GM23338 (cell line): ENCODE measurements around the gene LARGE1. TPM values are rescaled to one million over a fixed set of nuclear protein-coding genes. Genes with fewer than 3 reads are reported as not detected.

Source experiments
- ATAC-seq: fragments of 200-7000 bp; cut with Tn5 transposase; 3 replicates; pipeline ENCODE4 v1.9.1; 2020
- DNase-seq: peaks from one replicate; pipeline ENCODE4 v3.0.0-alpha.2; 2015; ENCODE audit warnings: low spot score
- H2AFZ ChIP-seq: fragments of 200-600 bp; sonication (generic); 2 replicates; pipeline ENCODE4 v1.8.0; 2016; ENCODE audit warnings: antibody characterized with exemption, mild to moderate bottlenecking, moderate library complexity
- H3F3A ChIP-seq: fragments of 200-600 bp; sonication (generic); replicated peaks from 2 replicates; pipeline ENCODE4 v1.8.0; 2017; ENCODE audit warnings: antibody characterized with exemption, mixed run types, low read depth
- H3K27ac ChIP-seq: fragments of 200-600 bp; sonication (generic); 2 replicates; pipeline ENCODE4 v1.6.1; 2016; ENCODE audit warnings: low read depth
- H3K27me3 ChIP-seq: fragments of 200-600 bp; sonication (generic); 2 replicates; pipeline ENCODE4 v1.8.0; 2016; ENCODE audit warnings: mild to moderate bottlenecking, mixed run types, moderate library complexity; ENCODE audit not compliant: insufficient read depth
- H3K36me3 ChIP-seq: fragments of 200-600 bp; sonication (generic); 2 replicates; pipeline ENCODE4 v1.8.0; 2016; ENCODE audit warnings: mild to moderate bottlenecking; ENCODE audit not compliant: insufficient read depth
- H3K4me1 ChIP-seq: fragments of 200-600 bp; sonication (generic); 2 replicates; pipeline ENCODE4 v1.8.0; 2016; ENCODE audit warnings: mild to moderate bottlenecking, moderate library complexity; ENCODE audit not compliant: insufficient read depth
- H3K4me2 ChIP-seq: fragments of 200-600 bp; sonication (generic); 2 replicates; pipeline ENCODE4 v1.7.1; 2017; ENCODE audit warnings: mixed run types
- H3K4me3 ChIP-seq: fragments of 200-600 bp; sonication (generic); 2 replicates; pipeline ENCODE4 v1.6.1; 2016; ENCODE audit warnings: mixed run types
- H3K79me2 ChIP-seq: fragments of 200-600 bp; sonication (generic); replicated peaks from 2 replicates; pipeline ENCODE4 v1.8.0; 2017; ENCODE audit warnings: mild to moderate bottlenecking; ENCODE audit not compliant: insufficient read depth
- H3K9me2 ChIP-seq: fragments of 200-600 bp; sonication (generic); 2 replicates; pipeline ENCODE4 v1.8.0; 2017; ENCODE audit not compliant: insufficient read depth
- H4K20me1 ChIP-seq: fragments of 200-600 bp; sonication (generic); replicated peaks from 2 replicates; pipeline ENCODE4 v1.8.0; 2017; ENCODE audit warnings: mild to moderate bottlenecking; ENCODE audit not compliant: insufficient read depth
- H3K27ac Mint-ChIP-seq: 2 replicates; pipeline ENCODE4 v1.8.0; 2020; ENCODE audit warnings: inconsistent platforms, mild to moderate bottlenecking, moderate library complexity, mixed read lengths
- H3K27me3 Mint-ChIP-seq: 3 replicates; pipeline ENCODE4 v1.8.0; 2022; ENCODE audit warnings: low read depth, mild to moderate bottlenecking, moderate library complexity, mixed read lengths, inconsistent platforms; ENCODE audit not compliant: insufficient read depth, poor library complexity
- H3K36me3 Mint-ChIP-seq: 3 replicates; pipeline ENCODE4 v1.8.0; 2021; ENCODE audit warnings: low read depth, mild to moderate bottlenecking, inconsistent platforms, moderate library complexity, mixed read lengths
- H3K4me1 Mint-ChIP-seq: 3 replicates; pipeline ENCODE4 v1.8.0; 2020; ENCODE audit warnings: mild to moderate bottlenecking, inconsistent platforms, mixed read lengths
- H3K4me3 Mint-ChIP-seq: 3 replicates; pipeline ENCODE4 v1.8.0; 2021; ENCODE audit warnings: moderate library complexity, mild to moderate bottlenecking, inconsistent platforms, mixed read lengths
- H3K9me3 Mint-ChIP-seq: 3 replicates; pipeline ENCODE4 v1.8.0; 2020; ENCODE audit warnings: moderate library complexity, mild to moderate bottlenecking, inconsistent platforms, mixed read lengths
- EZH2 ChIP-seq: fragments of 200-600 bp; sonication (generic); IDR thresholded peaks from one replicate; pipeline ENCODE4 v1.8.0; 2017; ENCODE audit warnings: antibody characterized with exemption, mild to moderate bottlenecking, low read depth; ENCODE audit not compliant: unreplicated experiment
- REST ChIP-seq: IDR thresholded peaks from one replicate; pipeline ENCODE4 v1.6.1; 2018; ENCODE audit warnings: antibody characterized with exemption; ENCODE audit not compliant: unreplicated experiment
- STAT1 ChIP-seq: IDR thresholded peaks from one replicate; pipeline ENCODE4 v1.6.1; 2016; ENCODE audit warnings: antibody characterized with exemption; ENCODE audit not compliant: unreplicated experiment
- ZNF114 ChIP-seq: fragments of 250-450 bp; sonication (Bioruptor Pico); IDR thresholded peaks from 2 replicates; pipeline ENCODE4 v1.5.0; 2020; ENCODE audit warnings: mild to moderate bottlenecking, moderate library complexity
- ZNF331 ChIP-seq: fragments of 250-450 bp; sonication (Bioruptor Pico); IDR thresholded peaks from 2 replicates; pipeline ENCODE4 v1.5.0; 2020; ENCODE audit warnings: low read depth, mild to moderate bottlenecking, moderate library complexity
- polyA plus RNA-seq: library from polyadenylated mRNA; unstranded; fragments of >200 nt; fragmentation: Nextera tagmentation; extraction: Ambion mirVana; gene quantifications from 2 replicates; pipeline ENCODE4 v1.2.1, GENCODE V29; 2016
- total RNA-seq: library from RNA; depleted of rRNA; stranded (reverse); fragments of >200 nt; shearing (Covaris generic); gene quantifications from 2 replicates; pipeline ENCODE4 v1.2.3, GENCODE V29; 2014
- TF ChIP-seq, protein P1 (sequence below): IDR thresholded peaks from 2 replicates; pipeline ENCODE4 v1.6.1; 2016; ENCODE audit warnings: antibody characterized with exemption

Gene LARGE1
- total and polyA plus RNA-seq, 2 experiments from 2014 or later: 12.8 to 75.6 TPM

- peaks cover 20% of the 10 kb centered on the region for H3K36me3 Mint-ChIP-seq
- no peak for TF ChIP-seq REST
- TF ChIP-seq, protein P1, sequence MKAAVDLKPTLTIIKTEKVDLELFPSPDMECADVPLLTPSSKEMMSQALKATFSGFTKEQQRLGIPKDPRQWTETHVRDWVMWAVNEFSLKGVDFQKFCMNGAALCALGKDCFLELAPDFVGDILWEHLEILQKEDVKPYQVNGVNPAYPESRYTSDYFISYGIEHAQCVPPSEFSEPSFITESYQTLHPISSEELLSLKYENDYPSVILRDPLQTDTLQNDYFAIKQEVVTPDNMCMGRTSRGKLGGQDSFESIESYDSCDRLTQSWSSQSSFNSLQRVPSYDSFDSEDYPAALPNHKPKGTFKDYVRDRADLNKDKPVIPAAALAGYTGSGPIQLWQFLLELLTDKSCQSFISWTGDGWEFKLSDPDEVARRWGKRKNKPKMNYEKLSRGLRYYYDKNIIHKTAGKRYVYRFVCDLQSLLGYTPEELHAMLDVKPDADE: no peak
- TF ChIP-seq STAT1: no peak
- no peak for TF ChIP-seq EZH2
- ATAC-seq: no peak
- Histone ChIP-seq H3K9me2 (no peaks in the 10 kb centered on the region), H3F3A (no peaks in the 10 kb centered on the region), H3K4me3 (no peak overlapping the region), H3K79me2 (no peaks in the 10 kb centered on the region), H2AFZ (no peak overlapping the region), H3K4me1 (0 out of 2 replicates have a peak, but pooled peaks cover 3% of the 10 kb centered on the region), H3K27me3 (no peaks in the 10 kb centered on the region), H3K27ac (no peak overlapping the region), H3K4me2 (no peak overlapping the region), H3K36me3 (0 out of 2 replicates have a peak, but pooled peaks cover 3% of the 10 kb centered on the region), H4K20me1 (0 out of 2 replicates have a peak, but pooled peaks cover 4% of the 10 kb centered on the region)
- no peak overlapping the region for H3K27ac Mint-ChIP-seq
- DNase-seq: no peak
- H3K9me3 Mint-ChIP-seq: no peaks in the 10 kb centered on the region
- peaks cover 8% of the 10 kb centered on the region for H3K4me1 Mint-ChIP-seq
- no peak overlapping the region for H3K4me3 Mint-ChIP-seq
- H3K27me3 Mint-ChIP-seq: no peaks in the 10 kb centered on the region
Observed at GRCh38 chr22:33429281-33429680, 491.0 kb downstream of the LARGE1 start.

- Mint-ChIP-seq H3K27ac (no peak overlapping the region; the same call in 1 of the 2 replicates), H3K27me3 (no peaks in the 10 kb centered on the region)
- H3K79me2 ChIP-seq: no peaks in the 10 kb centered on the region
- no peak for TF ChIP-seq REST
- TF ChIP-seq ZNF114 (CRISPR knock-in tag): no peak
- no peak for TF ChIP-seq ZNF331 (CRISPR knock-in tag)
- no peak for TF ChIP-seq EZH2
Observed at GRCh38 chr22:33427461-33427860, 492.8 kb downstream of the LARGE1 start.

More at GRCh38 chr22:33427461-33427860, 492.8 kb downstream of the LARGE1 start:
- H3K9me2 ChIP-seq: no peaks in the 10 kb centered on the region
- no peak overlapping the region for H2AFZ ChIP-seq
- Mint-ChIP-seq H3K36me3 (peaks cover 29% of the 10 kb centered on the region), H3K4me3 (no peak overlapping the region), H3K9me3 (no peaks in the 10 kb centered on the region; the same call in 2 of the 3 replicates), H3K4me1 (peaks cover 8% of the 10 kb centered on the region)
- no peak overlapping the region for H3K4me2 ChIP-seq
- H3F3A ChIP-seq: no peaks in the 10 kb centered on the region
- H3K27ac ChIP-seq: no peak overlapping the region
- 0 out of 2 replicates have a peak, but pooled peaks cover 3% of the 10 kb centered on the region for H3K36me3 ChIP-seq
- no peak overlapping the region for H3K4me3 ChIP-seq
- DNase-seq (no peak), ATAC-seq (no peak)
- 0 out of 2 replicates have a peak, but pooled peaks cover 3% of the 10 kb centered on the region for H3K4me1 ChIP-seq
- no peaks in the 10 kb centered on the region for H3K27me3 ChIP-seq
- 0 out of 2 replicates have a peak, but pooled peaks cover 4% of the 10 kb centered on the region for H4K20me1 ChIP-seq
